ENCODE results near the gene BNIPL. TPM values are rescaled to one million over a fixed set of nuclear protein-coding genes. Genes with fewer than 3 reads are reported as not detected.

BNIPL gene
- polyA plus RNA-seq, 3 donors = 1.0 to 2.5 (median 1.7) TPM

GRCh38 chr1:151054971-151055547 lies 18.7 kb downstream of the BNIPL start:
- no peak for DNase-seq (ENCODE audit: low read depth in 3 of 3, low spot score in 2 of 3)

- DNase-seq (ENCODE audit: low read depth in 3 of 3, low spot score in 2 of 3) = no peak
Observed at GRCh38 chr1:151055581-151055980, 19.2 kb downstream of the BNIPL start.

- DNase-seq (ENCODE audit: low read depth in 3 of 3, low spot score in 2 of 3) = no peak
Observed at GRCh38 chr1:151056149-151056548, 19.8 kb downstream of the BNIPL start.

GRCh38 chr1:151058692-151059091 lies 22.3 kb downstream of the BNIPL start:
- peak; percentile 45 to 61 (median 52) for DNase-seq (ENCODE audit: low read depth in 3 of 3, low spot score in 2 of 3)

GRCh38 chr1:151059109-151060006 lies 23.0 kb downstream of the BNIPL start, which contains the start of gene CDC42SE1:
Gene CDC42SE1, minus strand, starts transcription at chr1:151059622. Its CDS starts 3,892 bp downstream, at chr1:151055730.
- peak; percentile 68 to 76 (median 72) for DNase-seq (ENCODE audit: low read depth in 3 of 3, low spot score in 2 of 3)

- DNase-seq (ENCODE audit: low read depth in 3 of 3, low spot score in 2 of 3) = peak; percentile 67 to 81 (median 74)
Observed at GRCh38 chr1:151060007-151060656, 23.7 kb downstream of the BNIPL start, which contains the start of gene MLLT11. Gene MLLT11, plus strand, starts transcription at chr1:151060397. Its CDS starts 6,828 bp downstream, at chr1:151067225.

- DNase-seq (ENCODE audit: low read depth in 3 of 3, low spot score in 2 of 3) = peak in 1 of 3 donors; percentile 41
Observed at GRCh38 chr1:151060657-151061421, 24.5 kb downstream of the BNIPL start.

- no peak for DNase-seq (ENCODE audit: low read depth in 3 of 3, low spot score in 2 of 3)
Observed at GRCh38 chr1:151061704-151062103, 25.3 kb downstream of the BNIPL start.

- DNase-seq (ENCODE audit: low read depth in 3 of 3, low spot score in 2 of 3) = no peak
Observed at GRCh38 chr1:151062741-151063371, 26.5 kb downstream of the BNIPL start.

- no peak for DNase-seq (ENCODE audit: low read depth in 3 of 3, low spot score in 2 of 3)
Observed at GRCh38 chr1:151065089-151065645, 28.8 kb downstream of the BNIPL start.

- DNase-seq (ENCODE audit: low read depth in 3 of 3, low spot score in 2 of 3) = no peak
Observed at GRCh38 chr1:151067185-151067584, 30.8 kb downstream of the BNIPL start.

GRCh38 chr1:151069103-151069486 lies 32.7 kb downstream of the BNIPL start:
- no peak for DNase-seq (ENCODE audit: low read depth in 3 of 3, low spot score in 2 of 3)

- peak; percentile 85 to 96 (median 92) for DNase-seq (ENCODE audit: low read depth in 3 of 3, low spot score in 2 of 3)
Observed at GRCh38 chr1:151070474-151071276, 34.3 kb downstream of the BNIPL start, which contains the start of gene GABPB2. Gene GABPB2, plus strand, starts transcription at chr1:151070761. Its CDS starts 17,429 bp downstream, at chr1:151088190.

GRCh38 chr1:151072224-151072623 lies 35.8 kb downstream of the BNIPL start:
- no peak for DNase-seq (ENCODE audit: low read depth in 3 of 3, low spot score in 2 of 3)

GRCh38 chr1:151085953-151086559 lies 49.7 kb downstream of the BNIPL start:
- DNase-seq (ENCODE audit: low read depth in 3 of 3, low spot score in 2 of 3) = no peak
